ENCODE results near the gene CCL8.

The CCL8 gene

DNA sequence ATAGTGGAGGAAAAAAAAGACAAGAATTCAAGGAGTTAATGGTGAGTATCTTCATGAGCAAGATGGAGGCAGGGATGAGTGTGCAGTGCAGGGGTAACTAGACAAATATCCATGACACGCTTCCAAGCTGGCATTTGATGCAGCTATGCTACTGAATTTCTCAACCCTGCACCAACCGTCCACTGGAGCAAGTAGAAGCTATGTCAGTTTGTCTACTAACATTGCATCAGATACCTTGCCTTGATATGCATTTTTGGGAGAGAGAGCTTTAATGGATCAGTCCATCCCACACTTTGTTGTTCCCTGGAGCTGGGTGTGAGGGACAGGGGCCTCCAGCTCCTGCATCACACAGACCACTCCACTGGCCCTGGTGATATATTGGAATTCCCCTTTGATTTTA is 17.2 kb upstream of the CCL8 start:
- no peaks in the 10 kb centered on the region for H3K36me3 ChIP-seq (ENCODE audit: low read length)
- H3K9me2 ChIP-seq (replicated peaks; ENCODE audit: insufficient read depth, low read length), result no peaks in the 10 kb centered on the region
- H3F3A ChIP-seq (ENCODE audit: insufficient read depth), result no peaks in the 10 kb centered on the region
- H3K9me3 ChIP-seq (ENCODE audit: insufficient read depth, low read length), result no peaks in the 10 kb centered on the region
- TF ChIP-seq, protein P1, sequence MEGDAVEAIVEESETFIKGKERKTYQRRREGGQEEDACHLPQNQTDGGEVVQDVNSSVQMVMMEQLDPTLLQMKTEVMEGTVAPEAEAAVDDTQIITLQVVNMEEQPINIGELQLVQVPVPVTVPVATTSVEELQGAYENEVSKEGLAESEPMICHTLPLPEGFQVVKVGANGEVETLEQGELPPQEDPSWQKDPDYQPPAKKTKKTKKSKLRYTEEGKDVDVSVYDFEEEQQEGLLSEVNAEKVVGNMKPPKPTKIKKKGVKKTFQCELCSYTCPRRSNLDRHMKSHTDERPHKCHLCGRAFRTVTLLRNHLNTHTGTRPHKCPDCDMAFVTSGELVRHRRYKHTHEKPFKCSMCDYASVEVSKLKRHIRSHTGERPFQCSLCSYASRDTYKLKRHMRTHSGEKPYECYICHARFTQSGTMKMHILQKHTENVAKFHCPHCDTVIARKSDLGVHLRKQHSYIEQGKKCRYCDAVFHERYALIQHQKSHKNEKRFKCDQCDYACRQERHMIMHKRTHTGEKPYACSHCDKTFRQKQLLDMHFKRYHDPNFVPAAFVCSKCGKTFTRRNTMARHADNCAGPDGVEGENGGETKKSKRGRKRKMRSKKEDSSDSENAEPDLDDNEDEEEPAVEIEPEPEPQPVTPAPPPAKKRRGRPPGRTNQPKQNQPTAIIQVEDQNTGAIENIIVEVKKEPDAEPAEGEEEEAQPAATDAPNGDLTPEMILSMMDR (IDR thresholded peaks at IDR 0.05; ENCODE audit: insufficient read depth, low read length, poor library complexity, severe bottlenecking), result no peak
- H3K27me3 ChIP-seq (ENCODE audit: low read length), result no peaks in the 10 kb centered on the region
- H3K79me2 ChIP-seq (ENCODE audit: insufficient read depth, low read length), result no peaks in the 10 kb centered on the region
- no peak overlapping the region for H3K4me2 ChIP-seq (ENCODE audit: low read depth, low read length, poor library complexity, severe bottlenecking)
- H2AFZ ChIP-seq (ENCODE audit: low read depth, low read length, severe bottlenecking), result no peak overlapping the region
- H3K27ac ChIP-seq (ENCODE audit: low read depth, low read length), result no peak overlapping the region
- no peaks in the 10 kb centered on the region for H4K20me1 ChIP-seq (ENCODE audit: low read depth, low read length)
- H3K9ac ChIP-seq (ENCODE audit: low read length), result no peak overlapping the region
- no peak overlapping the region for H3K4me3 ChIP-seq (ENCODE audit: insufficient read depth, low read length, poor library complexity, severe bottlenecking)

DNA sequence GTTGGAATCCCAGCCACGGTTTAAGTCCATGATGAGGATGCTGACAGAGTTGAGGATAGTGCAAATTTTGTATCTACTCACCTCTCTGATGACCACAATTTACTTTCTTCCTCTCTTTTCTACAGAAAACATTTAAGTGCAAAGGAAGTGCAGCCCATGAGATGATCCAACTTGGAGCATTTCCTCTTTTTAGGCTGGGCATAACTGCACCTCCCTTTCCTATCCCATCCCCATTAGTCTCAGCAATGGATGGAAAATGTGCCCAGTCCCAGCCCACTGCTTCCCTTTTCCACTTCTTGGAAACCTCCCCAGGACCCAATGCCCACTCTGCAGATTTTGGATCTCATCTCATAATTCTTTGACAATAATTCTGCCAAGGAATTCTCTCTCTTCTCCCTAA is 16.6 kb upstream of the CCL8 start:
- no peak for TF ChIP-seq EZH2phosphoT487 (conservative IDR thresholded peaks at IDR 0.05; ENCODE audit: low read length)
- TF ChIP-seq, protein P1 (IDR thresholded peaks at IDR 0.05; ENCODE audit: insufficient read depth, low read length, poor library complexity, severe bottlenecking), result no peak
- no peak overlapping the region for H3K9ac ChIP-seq (ENCODE audit: low read length)
- no peaks in the 10 kb centered on the region for H3K79me2 ChIP-seq (ENCODE audit: insufficient read depth, low read length)
- H3K9me2 ChIP-seq (replicated peaks; ENCODE audit: insufficient read depth, low read length), result no peaks in the 10 kb centered on the region
- H2AFZ ChIP-seq (ENCODE audit: low read depth, low read length, severe bottlenecking), result no peak overlapping the region
- H3K27ac ChIP-seq (ENCODE audit: low read depth, low read length), result no peak overlapping the region
- no peaks in the 10 kb centered on the region for H3F3A ChIP-seq (ENCODE audit: insufficient read depth)
- no peaks in the 10 kb centered on the region for H3K9me3 ChIP-seq (ENCODE audit: insufficient read depth, low read length)
- H3K4me2 ChIP-seq (ENCODE audit: low read depth, low read length, poor library complexity, severe bottlenecking), result no peak overlapping the region
- H3K36me3 ChIP-seq (ENCODE audit: low read length), result no peaks in the 10 kb centered on the region
- no peaks in the 10 kb centered on the region for H3K27me3 ChIP-seq (ENCODE audit: low read length)
- H4K20me1 ChIP-seq (ENCODE audit: low read depth, low read length), result no peaks in the 10 kb centered on the region
- no peak overlapping the region for H3K4me3 ChIP-seq (ENCODE audit: insufficient read depth, low read length, poor library complexity, severe bottlenecking)

DNA sequence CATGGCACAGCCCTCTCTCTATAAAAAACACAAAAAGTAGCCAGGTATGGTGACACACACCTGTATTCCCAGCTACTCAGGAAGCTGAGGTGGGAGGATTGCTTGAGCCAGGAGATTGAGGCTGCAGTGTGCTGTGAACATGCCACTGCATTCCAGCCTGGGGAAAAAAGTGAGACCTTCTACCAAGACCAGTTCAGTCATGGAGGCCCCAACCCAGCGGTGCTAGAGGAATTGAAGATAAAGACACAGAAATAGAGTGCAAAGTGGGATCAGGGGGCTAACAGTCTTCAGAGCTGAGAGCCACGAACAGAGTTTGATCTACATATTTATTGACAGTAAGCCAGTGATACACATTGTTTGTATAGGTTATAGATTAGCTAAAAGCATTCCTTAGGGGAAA is 15.6 kb upstream of the CCL8 start:
- H3K9me3 ChIP-seq (ENCODE audit: insufficient read depth, low read length), result no peaks in the 10 kb centered on the region
- no peaks in the 10 kb centered on the region for H3F3A ChIP-seq (ENCODE audit: insufficient read depth)
- H3K79me2 ChIP-seq (ENCODE audit: insufficient read depth, low read length), result no peaks in the 10 kb centered on the region
- H3K27ac ChIP-seq (ENCODE audit: low read depth, low read length), result no peak overlapping the region
- no peak overlapping the region for H3K4me2 ChIP-seq (ENCODE audit: low read depth, low read length, poor library complexity, severe bottlenecking)
- no peaks in the 10 kb centered on the region for H3K9me2 ChIP-seq (replicated peaks; ENCODE audit: insufficient read depth, low read length)
- no peaks in the 10 kb centered on the region for H4K20me1 ChIP-seq (ENCODE audit: low read depth, low read length)
- H2AFZ ChIP-seq (ENCODE audit: low read depth, low read length, severe bottlenecking), result no peak overlapping the region
- H3K9ac ChIP-seq (ENCODE audit: low read length), result no peak overlapping the region
- no peaks in the 10 kb centered on the region for H3K27me3 ChIP-seq (ENCODE audit: low read length)
- no peaks in the 10 kb centered on the region for H3K36me3 ChIP-seq (ENCODE audit: low read length)
- no peak overlapping the region for H3K4me3 ChIP-seq (ENCODE audit: insufficient read depth, low read length, poor library complexity, severe bottlenecking)
- no peak for TF ChIP-seq EZH2phosphoT487 (conservative IDR thresholded peaks at IDR 0.05; ENCODE audit: low read length)
- TF ChIP-seq, protein P1 (IDR thresholded peaks at IDR 0.05; ENCODE audit: insufficient read depth, low read length, poor library complexity, severe bottlenecking), result no peak

DNA sequence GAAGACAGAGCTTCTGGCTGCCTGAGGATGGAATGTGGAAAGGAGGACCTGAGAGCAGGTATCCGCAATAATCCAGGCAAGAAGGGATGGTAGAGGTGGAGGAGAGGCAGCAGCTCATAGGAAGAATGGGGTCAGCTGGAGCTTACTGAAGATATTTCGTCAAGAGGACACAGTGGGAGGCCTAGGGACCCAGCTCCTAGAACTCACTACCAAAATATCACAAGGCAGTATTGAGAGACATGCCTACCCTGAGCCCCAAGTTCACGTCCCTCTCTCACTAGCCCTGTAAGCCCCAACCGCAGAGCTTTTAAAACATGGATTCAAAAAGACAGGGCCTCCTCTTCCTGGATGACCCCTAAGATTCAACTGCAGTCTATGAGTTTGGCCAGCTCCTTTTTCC is 14.2 kb upstream of the CCL8 start:
- Histone ChIP-seq H3K9me3 (ENCODE audit: insufficient read depth, low read length) (no peaks in the 10 kb centered on the region), H3F3A (ENCODE audit: insufficient read depth) (no peaks in the 10 kb centered on the region), H3K27me3 (ENCODE audit: low read length) (no peaks in the 10 kb centered on the region), H2AFZ (ENCODE audit: low read depth, low read length, severe bottlenecking) (no peak overlapping the region), H3K9me2 (replicated peaks; ENCODE audit: insufficient read depth, low read length) (no peaks in the 10 kb centered on the region), H4K20me1 (ENCODE audit: low read depth, low read length) (no peaks in the 10 kb centered on the region), H3K4me2 (ENCODE audit: low read depth, low read length, poor library complexity, severe bottlenecking) (no peak overlapping the region), H3K27ac (ENCODE audit: low read depth, low read length) (no peak overlapping the region), H3K79me2 (ENCODE audit: insufficient read depth, low read length) (no peaks in the 10 kb centered on the region), H3K36me3 (ENCODE audit: low read length) (no peaks in the 10 kb centered on the region), H3K4me3 (ENCODE audit: insufficient read depth, low read length, poor library complexity, severe bottlenecking) (no peak overlapping the region), H3K9ac (ENCODE audit: low read length) (no peak overlapping the region)
- TF ChIP-seq, protein P1 (IDR thresholded peaks at IDR 0.05; ENCODE audit: insufficient read depth, low read length, poor library complexity, severe bottlenecking), result no peak
- TF ChIP-seq EZH2phosphoT487 (conservative IDR thresholded peaks at IDR 0.05; ENCODE audit: low read length), result no peak
